ENCODE measurements around the gene DUS2.
"Not testable (repeated sequence)": the region's sequence is repeated elsewhere in the genome, so short reads cannot be mapped to it uniquely, and the experiment has no call there.

Gene DUS2

DNA sequence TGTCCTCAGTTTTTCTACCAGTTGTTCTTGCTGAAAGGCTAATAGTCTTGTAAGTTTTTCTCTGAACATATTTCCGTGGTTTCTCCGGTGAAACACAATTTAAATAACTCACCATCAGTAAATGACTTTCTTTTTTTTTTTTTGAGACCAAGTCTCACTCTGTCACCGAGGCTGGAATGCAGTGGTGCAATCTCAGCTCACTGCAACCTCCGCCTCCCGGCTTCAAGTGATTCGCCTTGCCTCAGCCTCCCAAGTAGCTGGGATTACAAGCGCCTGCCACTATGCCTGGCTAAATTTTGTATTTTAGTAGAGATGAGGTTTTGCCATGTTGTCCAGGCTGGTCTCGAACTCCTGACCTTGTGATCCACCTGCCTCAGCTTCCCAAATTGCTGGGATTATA is 91.9 kb downstream of the DUS2 start:
- in situ Hi-C loops (cut with HindIII; ENCODE audit: low sequenced_read_pairs): not testable (repeated sequence)

- in situ Hi-C loops (cut with HindIII; ENCODE audit: low sequenced_read_pairs): no loop called here
Observed at GRCh38 chr16:68115851-68116250, 92.8 kb downstream of the DUS2 start.

GRCh38 chr16:68116256-68116867 is 93.3 kb downstream of the DUS2 start:
- in situ Hi-C loops (cut with HindIII; ENCODE audit: low sequenced_read_pairs): no loop called here

DNA sequence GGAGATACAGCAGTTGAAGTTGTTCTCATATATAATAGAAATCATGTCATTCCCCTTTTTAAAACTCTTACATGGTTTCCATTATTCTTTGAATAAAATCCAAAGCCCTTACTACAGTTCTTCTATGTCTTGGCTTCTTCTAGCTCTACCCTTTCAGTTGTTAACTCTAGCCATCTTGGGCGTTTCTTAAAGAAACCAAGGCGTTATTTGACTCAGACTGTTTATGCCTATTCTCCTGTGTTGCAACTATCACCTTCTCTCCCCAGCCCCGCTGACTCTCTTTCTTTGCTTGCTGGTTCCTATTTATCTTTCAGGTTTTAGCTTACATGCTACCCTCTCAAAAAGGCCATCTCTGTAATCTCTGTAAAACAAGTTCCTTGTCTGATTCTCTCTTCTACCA is 94.8 kb downstream of the DUS2 start:
- in situ Hi-C loops (cut with HindIII; ENCODE audit: low sequenced_read_pairs): no loop called here

DNA sequence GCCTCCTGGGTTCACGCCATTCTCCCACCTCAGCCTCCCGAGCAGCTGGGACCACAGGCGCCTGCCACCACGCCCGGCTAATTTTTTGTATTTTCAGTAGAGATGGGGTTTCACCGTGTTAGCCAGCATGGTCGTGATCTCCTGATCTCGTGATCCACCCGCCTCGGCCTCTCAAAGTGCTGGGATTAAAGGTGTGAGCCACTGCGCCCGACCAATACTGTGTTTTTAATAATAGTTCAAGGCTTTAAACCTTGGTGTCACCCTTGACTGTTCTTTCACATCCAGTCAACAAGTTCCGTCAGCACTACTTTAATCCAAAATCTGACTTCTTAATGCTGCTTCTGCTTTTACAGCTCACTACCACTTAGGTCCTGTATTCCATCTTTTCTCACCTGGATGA is 95.9 kb downstream of the DUS2 start:
- in situ Hi-C loops (cut with HindIII; ENCODE audit: low sequenced_read_pairs): not testable (repeated sequence)

DNA sequence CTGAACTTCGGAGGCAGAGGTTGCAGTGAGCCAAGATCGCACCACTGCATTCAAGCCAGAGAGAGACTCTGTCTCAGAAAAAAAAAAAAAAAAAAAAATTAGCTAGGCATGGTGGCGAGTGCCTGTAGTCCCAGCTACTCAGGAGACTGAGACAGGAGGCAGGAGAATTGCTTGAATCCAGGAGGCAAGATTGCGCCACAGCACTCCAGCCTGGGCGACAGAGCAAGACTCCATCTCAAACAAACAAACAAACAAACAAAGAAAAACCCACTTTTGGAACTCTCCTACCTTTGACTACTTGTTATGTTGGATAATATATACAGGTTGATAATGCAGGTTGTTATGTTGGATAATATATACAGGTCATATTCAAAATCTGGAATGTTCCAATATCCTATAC is 97.4 kb downstream of the DUS2 start:
- in situ Hi-C loops (cut with HindIII; ENCODE audit: low sequenced_read_pairs): not testable (repeated sequence)

GRCh38 chr16:68126395-68126794 is 103.3 kb downstream of the DUS2 start:
- in situ Hi-C loops (cut with HindIII; ENCODE audit: low sequenced_read_pairs): no loop called here

DNA sequence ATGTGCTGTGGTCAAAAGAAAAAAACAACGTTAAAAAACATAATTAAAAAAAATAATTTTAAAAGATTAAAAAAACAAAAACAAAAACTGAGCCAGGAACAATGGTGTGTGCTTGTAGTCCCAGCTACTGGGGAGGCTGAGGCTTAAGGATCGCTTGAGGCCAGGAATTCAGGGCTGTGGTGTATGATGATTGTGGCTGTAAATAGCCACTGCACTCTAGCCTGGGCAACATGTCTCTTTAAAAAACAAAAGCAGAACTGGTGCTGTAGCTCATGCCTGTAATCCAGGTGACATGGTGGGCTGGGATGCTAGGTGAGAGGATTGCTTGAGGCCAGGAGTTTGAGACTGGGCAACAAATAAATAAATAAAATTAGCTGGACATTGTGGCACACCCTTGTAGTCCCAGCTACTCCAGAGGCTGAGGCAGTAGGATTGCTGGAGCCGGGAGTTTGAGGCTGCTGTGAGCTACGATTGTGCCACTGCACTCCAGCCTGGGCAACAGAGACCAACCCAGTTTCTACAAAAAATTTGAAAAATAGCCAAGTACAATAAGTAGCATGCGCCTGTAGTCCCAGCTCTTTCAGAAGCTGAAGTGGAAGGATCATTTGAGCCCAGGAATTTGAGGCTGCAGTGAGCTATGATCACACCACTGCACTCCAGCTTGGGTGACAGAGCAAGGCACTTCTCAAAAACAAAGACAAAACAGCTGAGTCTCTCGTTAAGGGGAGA is 105.7 kb downstream of the DUS2 start:
- in situ Hi-C loops (cut with HindIII; ENCODE audit: low sequenced_read_pairs): no loop called here
